ENCODE results near the gene NDUFB7.

NDUFB7 gene

GRCh38 chr19:14563989-14564651, 7.7 kb downstream of the NDUFB7 start:
- POLR2A ChIA-PET = no interaction called here
- DNase-seq (ENCODE audit: extremely low spot score) = peak; percentile 71
- no peak for TF ChIP-seq CTCF (IDR thresholded peaks at IDR 0.05; ENCODE audit: control extremely low read depth, extremely low read depth, low read depth, missing control alignments)
- CTCF ChIA-PET = interaction anchor here (3.2 to 4.9 kb wide), 2 partner anchors 9 to 122 kb away, joined by 18 to 33 read pairs; partner anchors contain the start of gene NDUFB7

- CTCF ChIA-PET = interaction anchor here (3.2 to 4.9 kb wide), 2 partner anchors 9 to 123 kb away, joined by 18 to 33 read pairs; partner anchors contain the start of gene NDUFB7
- no peak for TF ChIP-seq CTCF (IDR thresholded peaks at IDR 0.05; ENCODE audit: control extremely low read depth, extremely low read depth, low read depth, missing control alignments)
- POLR2A ChIA-PET = no interaction called here
- no peak for DNase-seq (ENCODE audit: extremely low spot score)
These were observed 8.3 kb downstream of the NDUFB7 start for GRCh38 chr19:14563590-14563926.

GRCh38 chr19:14562660-14563589, 8.9 kb downstream of the NDUFB7 start:
- POLR2A ChIA-PET = no interaction called here

GRCh38 chr19:14561847-14562351, 10.0 kb downstream of the NDUFB7 start:
- TF ChIP-seq CTCF (IDR thresholded peaks at IDR 0.05; ENCODE audit: control extremely low read depth, extremely low read depth, low read depth, missing control alignments) = no peak
- POLR2A ChIA-PET = no interaction called here
- CTCF ChIA-PET = interaction anchor here (1.0 to 4.9 kb wide), 4 partner anchors 11 to 128 kb away, joined by 3 to 33 read pairs (median 10); partner anchors contain the start of genes NDUFB7 and ZNF333
- peak; percentile 64 for DNase-seq (ENCODE audit: extremely low spot score)

More at GRCh38 chr19:14562660-14563589, 8.9 kb downstream of the NDUFB7 start:
- CTCF ChIA-PET = interaction anchor here (3.2 to 4.9 kb wide), 2 partner anchors 10 to 123 kb away, joined by 18 to 33 read pairs; partner anchors contain the start of gene NDUFB7
- DNase-seq (ENCODE audit: extremely low spot score) = no peak
- TF ChIP-seq CTCF (IDR thresholded peaks at IDR 0.05; ENCODE audit: control extremely low read depth, extremely low read depth, low read depth, missing control alignments) = no peak

GRCh38 chr19:14561249-14561648, 10.6 kb downstream of the NDUFB7 start:
- ChIA-PET POLR2A (no interaction called here), CTCF (interaction anchor here (1.0 to 4.9 kb wide), 4 partner anchors 11 to 129 kb away, joined by 3 to 33 read pairs (median 10); partner anchors contain the start of genes NDUFB7 and ZNF333)
- no peak for TF ChIP-seq CTCF (IDR thresholded peaks at IDR 0.05; ENCODE audit: control extremely low read depth, extremely low read depth, low read depth, missing control alignments)
- no peak for DNase-seq (ENCODE audit: extremely low spot score)

GRCh38 chr19:14560776-14561108, 11.1 kb downstream of the NDUFB7 start:
- POLR2A ChIA-PET = no interaction called here

More at GRCh38 chr19:14560776-14561108, 11.1 kb downstream of the NDUFB7 start:
- TF ChIP-seq CTCF (IDR thresholded peaks at IDR 0.05; ENCODE audit: control extremely low read depth, extremely low read depth, low read depth, missing control alignments) = no peak
- DNase-seq (ENCODE audit: extremely low spot score) = no peak
- CTCF ChIA-PET = interaction anchor here (1.7 to 4.9 kb wide), 3 partner anchors 12 to 126 kb away, joined by 7 to 33 read pairs (median 18); partner anchors contain the start of gene NDUFB7

Measured in GM10248 (cell line).